PFSK-1 (cell line): Measurements from ENCODE around the gene SMIM8.

Source experiments
- TAF1 ChIP-seq: IDR thresholded peaks from 2 replicates; pipeline ENCODE4 v1.6.1; 2012; ENCODE audit warnings: low read length, control low read depth, borderline replicate concordance; ENCODE audit not compliant: insufficient read depth
- TF ChIP-seq, protein P1 (sequence below), 2 experiments: IDR thresholded peaks; 2 replicates each; pipeline versions ENCODE4 v1.6.1 to v1.8.0; 2011 to 2012; ENCODE audit warnings: low read depth in 2 of 2, low read length in 2 of 2, control low read depth in 1 of 2, inconsistent platforms in 1 of 2, mild to moderate bottlenecking in 1 of 2, moderate library complexity in 1 of 2; ENCODE audit not compliant: insufficient read depth in 1 of 2

DNA sequence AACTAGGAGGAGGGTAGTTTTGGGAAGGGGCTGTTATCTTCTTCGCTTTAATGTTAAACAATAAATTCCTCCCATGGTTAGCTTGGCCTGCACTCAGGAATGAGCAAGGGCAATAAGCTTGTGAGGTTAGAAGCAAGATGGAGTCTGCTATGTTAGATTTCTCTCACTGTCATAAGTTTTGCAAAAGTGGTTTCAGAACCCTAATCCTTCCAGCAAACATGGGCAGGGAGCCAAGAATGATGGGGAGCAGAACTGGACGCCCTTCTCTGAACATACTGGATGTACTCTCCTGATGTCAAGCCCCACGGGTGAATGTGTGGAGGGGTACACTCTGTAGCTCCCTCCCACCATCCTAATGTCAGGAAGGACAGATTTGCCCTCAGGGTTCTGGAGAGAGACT is 44.5 kb downstream of the SMIM8 start:
- TF ChIP-seq, protein P1, sequence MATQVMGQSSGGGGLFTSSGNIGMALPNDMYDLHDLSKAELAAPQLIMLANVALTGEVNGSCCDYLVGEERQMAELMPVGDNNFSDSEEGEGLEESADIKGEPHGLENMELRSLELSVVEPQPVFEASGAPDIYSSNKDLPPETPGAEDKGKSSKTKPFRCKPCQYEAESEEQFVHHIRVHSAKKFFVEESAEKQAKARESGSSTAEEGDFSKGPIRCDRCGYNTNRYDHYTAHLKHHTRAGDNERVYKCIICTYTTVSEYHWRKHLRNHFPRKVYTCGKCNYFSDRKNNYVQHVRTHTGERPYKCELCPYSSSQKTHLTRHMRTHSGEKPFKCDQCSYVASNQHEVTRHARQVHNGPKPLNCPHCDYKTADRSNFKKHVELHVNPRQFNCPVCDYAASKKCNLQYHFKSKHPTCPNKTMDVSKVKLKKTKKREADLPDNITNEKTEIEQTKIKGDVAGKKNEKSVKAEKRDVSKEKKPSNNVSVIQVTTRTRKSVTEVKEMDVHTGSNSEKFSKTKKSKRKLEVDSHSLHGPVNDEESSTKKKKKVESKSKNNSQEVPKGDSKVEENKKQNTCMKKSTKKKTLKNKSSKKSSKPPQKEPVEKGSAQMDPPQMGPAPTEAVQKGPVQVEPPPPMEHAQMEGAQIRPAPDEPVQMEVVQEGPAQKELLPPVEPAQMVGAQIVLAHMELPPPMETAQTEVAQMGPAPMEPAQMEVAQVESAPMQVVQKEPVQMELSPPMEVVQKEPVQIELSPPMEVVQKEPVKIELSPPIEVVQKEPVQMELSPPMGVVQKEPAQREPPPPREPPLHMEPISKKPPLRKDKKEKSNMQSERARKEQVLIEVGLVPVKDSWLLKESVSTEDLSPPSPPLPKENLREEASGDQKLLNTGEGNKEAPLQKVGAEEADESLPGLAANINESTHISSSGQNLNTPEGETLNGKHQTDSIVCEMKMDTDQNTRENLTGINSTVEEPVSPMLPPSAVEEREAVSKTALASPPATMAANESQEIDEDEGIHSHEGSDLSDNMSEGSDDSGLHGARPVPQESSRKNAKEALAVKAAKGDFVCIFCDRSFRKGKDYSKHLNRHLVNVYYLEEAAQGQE (IDR thresholded peaks at IDR 0.05; ENCODE audit: insufficient read depth in 1 of 2, low read depth in 2 of 2, low read length in 2 of 2), result no peak
- no peak for TF ChIP-seq TAF1
